Amniotic epithelial cell (primary cell): ENCODE data around the gene NME1.
"Not testable (repeated sequence)": the region's sequence is repeated elsewhere in the genome, so short reads cannot be mapped to it uniquely, and the experiment has no call there.

Source experiments
- DNase-seq: peaks from one replicate; pipeline ENCODE4 v3.0.0-alpha.2; 2010; ENCODE audit warnings: low read depth

The NME1 gene

GRCh38 chr17:51144266-51145022, 8.9 kb upstream of the NME1 start:
- no peak for DNase-seq

- DNase-seq: peak; percentile 62
These were observed 5.7 kb upstream of the NME1 start for GRCh38 chr17:51147650-51148049.

DNA sequence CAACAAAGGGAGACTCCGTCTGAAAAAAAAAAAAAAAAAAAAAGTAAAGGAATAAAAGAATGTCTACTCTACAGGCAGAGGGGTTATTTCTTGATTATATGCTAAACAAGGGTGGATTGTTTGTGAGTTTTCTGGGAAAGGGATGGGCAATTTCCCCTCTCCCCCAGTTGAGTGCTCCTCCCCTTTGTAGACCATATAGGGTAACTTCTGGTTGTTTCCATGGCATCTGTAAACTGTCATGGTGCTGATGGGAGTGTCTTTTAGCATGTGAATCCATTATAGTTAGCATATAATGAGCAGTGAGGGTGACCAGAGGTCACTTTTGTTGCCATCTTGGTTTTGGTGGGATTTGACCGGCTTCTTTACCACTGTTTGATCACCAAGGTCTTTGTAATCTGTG, 4.2 kb upstream of the NME1 start:
- DNase-seq: no peak

- DNase-seq: no peak
These were observed 2.4 kb upstream of the NME1 start for GRCh38 chr17:51150932-51151331.

DNA sequence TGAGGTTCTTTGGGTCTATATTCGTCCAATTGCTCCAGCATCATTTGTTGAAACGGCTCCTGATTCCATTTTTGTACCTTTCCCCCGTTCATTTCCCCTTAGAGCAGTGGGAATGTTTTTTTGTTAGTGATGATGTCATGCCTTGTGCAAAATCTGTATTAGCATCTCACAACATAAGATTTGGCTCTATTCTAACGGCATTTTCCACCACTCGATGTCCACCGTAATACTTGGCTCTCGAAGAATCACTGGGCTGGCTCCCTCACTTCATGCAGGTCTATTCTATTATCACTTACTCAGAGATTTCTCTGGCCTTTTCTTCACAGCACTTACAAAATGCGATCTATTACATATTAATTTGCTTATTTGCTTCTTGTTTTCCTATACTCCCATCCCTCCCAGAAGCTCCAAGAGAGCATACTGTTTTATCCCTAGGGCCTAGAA, 571 bp upstream of the NME1 start:
- peak; percentile 16 for DNase-seq

DNA sequence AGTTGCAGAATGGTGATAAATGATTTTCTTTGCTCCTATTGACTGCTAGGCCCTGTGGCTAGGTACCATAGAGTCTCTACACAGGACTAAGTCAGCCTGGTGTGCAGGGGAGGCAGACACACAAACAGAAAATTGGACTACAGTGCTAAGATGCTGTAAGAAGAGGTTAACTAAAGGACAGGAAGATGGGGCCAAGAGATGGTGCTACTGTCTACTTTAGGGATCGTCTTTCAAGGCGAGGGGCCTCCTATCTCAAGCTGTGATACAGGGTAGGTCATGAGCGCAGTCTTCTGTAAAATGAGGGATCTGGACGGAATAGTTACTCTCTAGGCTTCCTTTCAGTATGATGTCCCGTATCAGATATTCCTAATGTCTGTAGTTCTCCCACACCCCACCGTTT, 817 bp downstream of the NME1 start:
- DNase-seq: peak; percentile 26

- no peak for DNase-seq
These were observed 2.1 kb downstream of the NME1 start for GRCh38 chr17:51155416-51155815.

DNA sequence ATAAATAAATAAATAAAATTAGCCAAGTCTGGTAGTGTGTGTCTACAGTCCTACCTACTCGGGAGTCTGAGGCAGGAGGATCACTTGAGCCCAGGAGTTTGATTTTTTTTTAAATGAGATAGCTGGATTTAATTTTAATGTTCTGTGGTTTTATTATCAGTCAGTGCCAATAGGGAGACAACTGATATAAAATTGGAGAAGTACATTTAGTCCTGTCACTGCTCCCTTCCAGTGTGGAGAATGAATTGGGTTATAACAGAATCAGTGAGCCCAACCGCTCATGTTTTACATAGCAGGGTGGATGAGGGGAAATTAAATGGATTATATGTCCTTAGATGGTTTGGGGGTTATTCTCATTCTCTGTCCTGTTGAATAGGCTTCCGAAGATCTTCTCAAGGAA, 6.2 kb downstream of the NME1 start:
- DNase-seq: no peak

DNA sequence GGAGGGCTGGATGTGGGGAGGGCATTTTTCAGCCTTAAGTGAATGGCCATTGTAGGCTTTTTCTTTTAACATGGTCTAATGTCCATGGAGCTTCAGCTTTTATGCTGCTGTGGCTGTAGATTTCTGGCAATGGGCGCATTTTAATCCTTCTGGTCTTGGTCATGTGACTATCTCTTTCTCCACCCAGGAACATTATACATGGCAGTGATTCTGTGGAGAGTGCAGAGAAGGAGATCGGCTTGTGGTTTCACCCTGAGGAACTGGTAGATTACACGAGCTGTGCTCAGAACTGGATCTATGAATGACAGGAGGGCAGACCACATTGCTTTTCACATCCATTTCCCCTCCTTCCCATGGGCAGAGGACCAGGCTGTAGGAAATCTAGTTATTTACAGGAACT, 8.2 kb downstream of the NME1 start:
- no peak for DNase-seq

DNA sequence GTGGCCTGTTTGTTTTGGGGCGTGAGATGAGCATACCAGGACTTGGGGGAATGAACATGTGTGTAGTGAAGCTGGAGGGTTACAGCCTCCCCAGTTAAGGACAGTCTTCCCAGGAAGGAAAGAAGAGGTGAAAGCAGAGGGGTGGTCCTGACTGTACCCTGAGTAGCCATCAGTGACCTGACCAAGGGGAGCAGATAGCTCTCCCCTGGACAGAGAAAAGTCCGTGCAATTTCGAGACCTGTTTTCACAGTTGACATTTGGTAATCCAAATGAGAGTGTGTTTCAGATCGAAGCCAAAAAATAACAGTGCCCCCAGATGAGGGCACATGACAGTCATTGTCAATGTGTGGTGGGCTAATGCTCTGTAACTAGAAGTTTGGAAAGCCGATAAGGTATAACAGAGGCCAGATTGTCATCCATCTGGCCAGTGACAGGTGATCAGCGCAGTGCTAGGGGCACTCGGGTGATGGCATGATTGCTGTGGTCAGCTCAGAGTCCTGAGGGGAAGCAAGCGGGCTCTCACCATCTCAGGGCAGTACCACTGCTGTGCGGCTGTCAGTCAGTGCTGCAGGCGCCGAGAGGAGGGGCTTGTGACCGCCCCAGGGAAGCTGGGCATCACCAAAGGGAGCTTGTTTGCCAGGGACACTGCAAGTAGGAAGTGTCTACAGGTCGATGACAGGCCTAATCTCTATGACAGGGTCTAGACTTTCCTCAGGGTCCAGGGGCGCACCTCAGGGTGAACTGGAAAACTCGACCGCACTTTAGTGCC, 11.7 kb downstream of the NME1 start:
- DNase-seq: no peak

- DNase-seq: no peak
These were observed 12.4 kb downstream of the NME1 start for GRCh38 chr17:51165680-51166197.

DNA sequence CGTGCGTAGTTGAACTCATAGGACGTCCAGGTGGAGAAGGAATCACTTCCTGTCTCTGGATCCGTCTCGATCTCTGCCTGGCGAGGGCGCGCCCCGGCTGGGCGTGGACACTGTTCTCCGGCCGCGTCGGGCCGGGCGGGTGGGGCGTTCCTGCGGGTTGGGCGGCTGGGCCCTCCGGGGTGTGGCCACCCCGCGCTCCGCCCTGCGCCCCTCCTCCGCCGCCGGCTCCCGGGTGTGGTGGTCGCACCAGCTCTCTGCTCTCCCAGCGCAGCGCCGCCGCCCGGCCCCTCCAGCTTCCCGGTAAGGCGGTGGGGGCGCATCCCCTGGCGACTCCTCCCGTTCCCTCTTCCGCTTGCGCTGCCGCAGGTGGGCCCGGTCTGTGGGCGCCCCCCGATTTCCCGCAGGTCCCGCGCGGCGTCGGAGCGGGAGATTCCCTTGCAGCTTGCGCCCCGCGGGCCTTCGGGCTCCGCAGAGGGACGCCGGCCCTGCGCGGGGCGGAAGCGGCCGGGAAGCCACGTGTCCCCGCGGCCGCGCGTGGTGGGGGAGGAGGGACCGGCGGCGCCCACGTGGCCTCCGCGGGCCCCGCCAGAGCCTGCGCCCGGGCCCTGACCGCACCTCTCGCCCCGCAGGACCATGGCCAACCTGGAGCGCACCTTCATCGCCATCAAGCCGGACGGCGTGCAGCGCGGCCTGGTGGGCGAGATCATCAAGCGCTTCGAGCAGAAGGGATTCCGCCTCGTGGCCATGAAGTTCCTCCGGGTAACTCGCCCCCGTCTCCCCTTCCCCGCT, 13.0 kb downstream of the NME1 start, which contains the start of gene NME2:
TSS of gene NME2 (plus strand) at position 214 of the 789 bp plus-strand sequence. CDS start at position 634, 420 bp downstream.
- peak; percentile 73 for DNase-seq

DNA sequence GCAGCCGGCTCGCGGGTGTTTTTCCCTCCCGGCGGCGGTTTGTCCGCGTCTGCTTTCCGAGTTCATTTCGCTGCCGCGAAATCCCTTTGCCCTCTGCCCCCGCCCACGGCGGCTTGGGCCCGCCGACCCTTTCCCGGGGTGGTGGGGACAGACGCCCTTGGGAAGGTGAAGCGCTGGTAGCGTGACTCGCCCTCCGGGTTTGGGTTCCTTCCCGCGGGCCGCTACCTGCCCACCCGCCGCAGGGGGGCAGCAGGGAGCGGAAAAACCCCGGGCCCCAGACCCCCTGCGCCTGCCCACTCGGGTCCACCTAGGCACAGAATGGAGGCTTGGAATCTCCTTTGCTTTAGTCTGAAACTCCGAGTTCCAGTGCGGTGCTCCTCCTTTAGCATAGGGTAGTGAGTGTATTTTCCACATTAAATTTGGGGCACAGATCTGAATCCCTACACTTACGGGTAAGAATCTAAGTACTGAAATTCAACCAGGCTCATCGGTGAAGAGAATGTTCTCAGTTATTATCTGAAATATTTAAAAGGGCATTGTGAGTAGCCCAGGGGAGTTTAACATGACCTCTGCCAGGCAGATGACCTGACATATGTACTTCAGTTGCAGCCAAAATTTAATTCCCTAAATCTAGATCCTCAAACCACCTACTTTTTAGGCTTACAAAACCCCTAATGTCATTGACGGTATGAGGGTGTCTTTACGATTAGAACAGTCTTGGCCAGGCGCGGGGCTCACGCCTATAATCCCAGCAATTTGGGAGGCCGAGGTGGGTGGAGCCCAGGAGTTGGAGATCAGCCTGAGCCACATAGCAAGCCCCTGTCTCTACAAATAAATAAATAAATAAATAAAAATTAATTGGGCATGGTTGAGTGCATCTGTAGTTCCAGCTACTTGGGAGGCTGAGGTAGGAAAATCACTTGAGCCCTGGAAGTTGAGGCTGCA, 13.9 kb downstream of the NME1 start:
- DNase-seq: no peak

GRCh38 chr17:51169340-51169739, 16.0 kb downstream of the NME1 start:
- no peak for DNase-seq

- no peak for DNase-seq
These were observed 17.4 kb downstream of the NME1 start for GRCh38 chr17:51170736-51171135.

DNA sequence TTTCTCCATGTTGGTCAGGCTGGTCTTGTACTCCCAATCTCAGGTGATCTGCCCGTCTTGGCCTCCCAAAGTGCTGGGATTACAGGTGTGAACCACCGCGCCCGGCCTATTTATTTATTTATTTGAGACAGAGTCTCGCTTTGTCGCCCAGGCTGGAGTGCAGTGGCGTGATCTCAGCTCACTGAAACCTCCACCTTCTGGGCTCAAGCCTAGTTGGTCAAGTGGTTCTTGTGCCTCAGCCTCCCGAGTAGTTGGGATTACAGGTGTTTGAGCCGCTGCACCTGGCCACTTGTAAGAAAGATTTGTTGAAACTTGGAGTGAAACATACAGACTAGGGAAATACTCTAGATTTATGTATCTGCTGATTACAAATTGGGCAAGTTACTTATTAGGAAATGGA, 18.7 kb downstream of the NME1 start:
- not testable (repeated sequence) for DNase-seq

GRCh38 chr17:51180486-51180885, 27.1 kb downstream of the NME1 start:
- no peak for DNase-seq

DNA sequence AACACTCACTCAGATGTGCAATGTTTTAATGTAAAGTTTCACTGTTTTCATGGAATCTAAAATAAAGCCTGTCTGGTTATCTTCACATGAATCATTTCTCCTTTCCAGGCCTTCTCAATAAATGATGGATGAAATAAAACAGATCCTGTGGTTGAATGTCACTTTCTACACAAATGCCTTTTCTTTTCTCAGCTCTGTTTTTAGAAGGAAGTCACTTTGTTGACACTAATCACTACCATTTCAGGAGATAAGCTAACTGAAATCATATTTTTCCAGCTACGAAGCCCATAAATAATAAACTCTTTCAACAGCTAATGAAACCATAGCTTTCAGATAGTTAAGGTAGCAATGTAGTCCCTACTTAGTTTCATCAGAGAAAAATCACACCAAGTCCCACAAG, 30.8 kb downstream of the NME1 start:
- no peak for DNase-seq

DNA sequence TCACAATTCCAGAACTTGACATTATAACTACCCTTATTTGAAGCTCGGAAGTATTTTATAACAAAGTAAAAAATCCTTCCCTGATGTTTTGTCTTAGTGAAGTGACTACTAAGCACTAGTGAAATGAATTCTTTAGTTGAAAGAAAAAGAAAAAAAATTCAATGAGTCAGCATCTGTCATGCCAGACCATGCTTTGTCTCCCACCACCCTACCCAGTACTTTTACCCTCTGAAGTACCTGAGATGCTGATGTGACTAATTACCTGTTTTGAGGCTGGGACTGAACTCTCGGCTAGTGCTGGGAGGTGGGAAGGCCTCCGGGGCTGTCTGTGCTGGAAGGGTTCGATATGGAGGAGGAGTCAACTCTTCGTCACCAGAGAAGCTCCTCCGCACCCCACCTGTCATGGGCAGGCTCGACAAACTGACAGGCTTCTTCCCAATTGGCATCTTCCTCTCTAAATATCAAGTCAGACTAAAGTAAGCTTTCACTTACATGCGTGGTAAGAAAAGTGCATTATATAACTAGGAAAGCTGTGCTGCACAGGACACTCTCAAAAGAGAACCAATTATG, 32.5 kb downstream of the NME1 start:
- no peak for DNase-seq

DNA sequence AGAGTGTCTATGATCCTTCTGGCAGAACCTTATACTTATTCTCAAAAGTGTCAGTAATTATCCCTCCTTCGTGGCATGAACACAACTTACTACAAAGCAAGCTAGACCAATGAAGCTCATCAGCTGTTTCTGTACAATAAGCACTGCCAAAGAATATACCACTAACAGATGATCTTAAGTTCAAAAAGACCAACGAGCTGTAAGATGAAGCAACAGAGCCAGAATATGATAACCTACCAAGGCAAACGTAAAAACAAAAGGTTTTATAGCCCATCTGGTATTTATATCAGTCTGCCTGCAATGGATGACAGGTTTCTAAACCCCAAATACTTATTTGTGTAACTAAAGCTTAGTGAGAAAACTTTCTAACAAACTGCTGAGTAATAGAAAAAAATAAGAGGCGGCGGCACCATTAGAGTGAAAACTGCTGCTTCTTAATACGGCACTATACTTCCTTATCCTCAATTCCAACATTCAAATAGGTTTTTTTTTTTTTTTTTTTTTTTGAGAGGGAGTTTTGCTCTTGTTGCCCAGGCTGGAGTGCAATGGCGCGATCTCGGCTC, 35.0 kb downstream of the NME1 start:
- no peak for DNase-seq

- DNase-seq: no peak
These were observed 35.8 kb downstream of the NME1 start for GRCh38 chr17:51189162-51189561.
